Endothelial cell of umbilical vein (primary cell): Measurements from ENCODE around the gene ZSCAN4.

Experiments used
- CTCF ChIP-seq, 2 donors: IDR thresholded peaks; 1 replicate in 1 of 2; 2 replicates in 1 of 2; pipeline ENCODE4 v1.5.1; 2011; ENCODE audit warnings: low read length in 2 of 2, mild to moderate bottlenecking in 2 of 2, moderate library complexity in 2 of 2, control low read depth in 1 of 2, inconsistent platforms in 1 of 2, low read depth in 1 of 2; ENCODE audit not compliant: insufficient read depth in 1 of 2; ENCODE audit errors: extremely low read depth in 1 of 2
- EZH2 ChIP-seq: IDR thresholded peaks from 2 replicates; pipeline ENCODE4 v1.6.1; 2012; ENCODE audit warnings: borderline replicate concordance, low read depth, mild to moderate bottlenecking, moderate library complexity, low read length, inconsistent platforms; ENCODE audit not compliant: severe bottlenecking
- FOS ChIP-seq: IDR thresholded peaks from 2 replicates; pipeline ENCODE4 v1.6.1; 2011; ENCODE audit warnings: mild to moderate bottlenecking, low read length, moderate library complexity, borderline replicate concordance; ENCODE audit not compliant: insufficient read depth
- GATA2 ChIP-seq: IDR thresholded peaks from 2 replicates; pipeline ENCODE4 v1.7.0; 2011; ENCODE audit warnings: low read depth, mild to moderate bottlenecking, moderate library complexity, mixed read lengths, low read length; ENCODE audit not compliant: insufficient read length, insufficient read depth
- JUN ChIP-seq: IDR thresholded peaks from 2 replicates; pipeline ENCODE4 v1.6.1; 2011; ENCODE audit warnings: borderline replicate concordance, low read depth; ENCODE audit not compliant: insufficient read length, insufficient read depth
- MAX ChIP-seq: IDR thresholded peaks from 2 replicates; pipeline ENCODE4 v1.6.1; 2011; ENCODE audit not compliant: insufficient read depth, insufficient read length
- POLR2A ChIP-seq: IDR thresholded peaks from 2 replicates; pipeline ENCODE4 v1.6.1; 2012; ENCODE audit warnings: low read depth, mild to moderate bottlenecking, control low read depth, low read length
- POLR2AphosphoS5 ChIP-seq: IDR thresholded peaks from 2 replicates; pipeline ENCODE4 v1.6.1; 2012; ENCODE audit warnings: low read depth, mild to moderate bottlenecking, control low read depth, low read length, moderate library complexity; ENCODE audit not compliant: insufficient read depth

- TF ChIP-seq EZH2 (no peak), GATA2 (no peak), JUN (no peak), CTCF (IDR thresholded peaks at IDR 0.05; ENCODE audit: extremely low read depth in 1 of 2, insufficient read depth in 1 of 2, low read depth in 1 of 2, low read length in 2 of 2) (no peak), POLR2A (no peak), MAX (no peak), FOS (no peak), POLR2AphosphoS5 (no peak)
Observed at GRCh38 chr19:57642396-57643046, 26.2 kb upstream of the ZSCAN4 start.
